C4-2B (cell line): ENCODE results near the gene IGFN1.
"Not testable (repeated sequence)": the region's sequence is repeated elsewhere in the genome, so short reads cannot be mapped to it uniquely, and the experiment has no call there.

Experiments
- H3K27ac ChIP-seq: fragments of 450-650 bp; 2 replicates; pipeline ENCODE4 v1.5.1; 2017
- CTCF ChIP-seq: fragments of 450-650 bp; conservative IDR thresholded peaks from 2 replicates; pipeline ENCODE4 v1.5.1; 2017; ENCODE audit warnings: mild to moderate bottlenecking
- ZFX ChIP-seq: fragments of 450-650 bp; IDR thresholded peaks from 2 replicates; pipeline ENCODE4 v1.6.1; 2017

IGFN1 gene

GRCh38 chr1:201229095-201229494 lies 38.5 kb downstream of the IGFN1 start:
- TF ChIP-seq CTCF = no peak
- TF ChIP-seq ZFX = no peak
- no peak overlapping the region for H3K27ac ChIP-seq

GRCh38 chr1:201229771-201230635 lies 39.4 kb downstream of the IGFN1 start:
- H3K27ac ChIP-seq = no peak overlapping the region
- TF ChIP-seq CTCF (no peak), ZFX (no peak)

- no peak overlapping the region for H3K27ac ChIP-seq
- no peak for TF ChIP-seq ZFX
- no peak for TF ChIP-seq CTCF
Measured at GRCh38 chr1:201230676-201231075, 40.1 kb downstream of the IGFN1 start.

- H3K27ac ChIP-seq = not testable (repeated sequence)
Measured at GRCh38 chr1:201239646-201240045, 49.0 kb downstream of the IGFN1 start.

- H3K27ac ChIP-seq = no peak overlapping the region
- TF ChIP-seq CTCF (no peak), ZFX (no peak)
Measured at GRCh38 chr1:201240171-201240570, 49.5 kb downstream of the IGFN1 start.

GRCh38 chr1:201241736-201242135 lies 51.1 kb downstream of the IGFN1 start:
- TF ChIP-seq ZFX (no peak), CTCF (no peak)
- H3K27ac ChIP-seq = no peak overlapping the region

- H3K27ac ChIP-seq = no peak overlapping the region
- no peak for TF ChIP-seq CTCF
- no peak for TF ChIP-seq ZFX
Measured at GRCh38 chr1:201245082-201245481, 54.5 kb downstream of the IGFN1 start.
